Peyer's patch (tissue), 4 donors: ENCODE data around the gene ABCA6. TPM values are rescaled to one million over a fixed set of nuclear protein-coding genes. Genes with fewer than 3 reads are reported as not detected.

ENCODE experiments used
- DNase-seq, 3 donors: peaks; one replicate each; pipeline ENCODE4 v3.0.0-alpha.2; 2017 to 2019
- H3K27ac ChIP-seq, 4 donors: fragments of 200-600 bp; sonication (generic); one replicate each; pipeline ENCODE4 v1.5.1; 2016 to 2019
- H3K27me3 ChIP-seq, 2 donors: fragments of 200-600 bp; sonication (generic); one replicate each; pipeline ENCODE4 v1.5.1; 2019
- H3K36me3 ChIP-seq, 3 donors: fragments of 200-600 bp; sonication (generic); one replicate each; pipeline ENCODE4 v1.5.1; 2016 to 2019
- H3K4me1 ChIP-seq, 4 donors: fragments of 200-600 bp; sonication (generic); one replicate each; pipeline ENCODE4 v1.5.1; 2016 to 2019
- H3K4me3 ChIP-seq, 4 donors: fragments of 200-600 bp; sonication (generic); 1 replicate in 3 of 4; 2 replicates in 1 of 4; pipeline ENCODE4 v1.5.1; 2016 to 2019; ENCODE audit warnings: mild to moderate bottlenecking in 1 of 4
- H3K9me3 ChIP-seq, 4 donors: fragments of 200-600 bp; sonication (generic); one replicate each; pipeline ENCODE4 v1.5.1; 2016 to 2019; ENCODE audit warnings: mild to moderate bottlenecking in 1 of 4
- CTCF ChIP-seq, 6 experiments: fragments of 450-650 bp in 4 of 6; fragments of 200-600 bp in 2 of 6; sonication (generic) in 1 of 6; IDR thresholded peaks; one replicate each; pipeline ENCODE4 v1.5.1; 2017 to 2019; ENCODE audit warnings: antibody characterized with exemption in 6 of 6, mild to moderate bottlenecking in 3 of 6, moderate library complexity in 1 of 6
- POLR2A ChIP-seq, 2 donors: fragments of 450-650 bp; IDR thresholded peaks; one replicate each; pipeline ENCODE4 v1.5.1; 2017; ENCODE audit warnings: antibody characterized with exemption in 2 of 2, mild to moderate bottlenecking in 2 of 2, moderate library complexity in 2 of 2
- total RNA-seq, 4 donors: library from RNA; depleted of rRNA; stranded (reverse); fragments of >200 nt; gene quantifications; one replicate each; pipeline ENCODE4 v1.1.0, GENCODE V29; 2016

Gene ABCA6
- total RNA-seq, 4 donors from 2014 or later, result 23.8 to 59.4 (median 41.1) TPM

GRCh38 chr17:69064001-69064400 is 77.7 kb downstream of the ABCA6 start:
- Histone ChIP-seq H3K4me3 (no peak overlapping the region), H3K27me3 (no peaks in the 10 kb centered on the region), H3K36me3 (no peaks in the 10 kb centered on the region), H3K4me1 (no peaks in the 10 kb centered on the region), H3K9me3 (no peaks in the 10 kb centered on the region), H3K27ac (no peak overlapping the region)
- no peak for DNase-seq
- TF ChIP-seq POLR2A (IDR thresholded peaks at IDR 0.05) (no peak), CTCF (IDR thresholded peaks at IDR 0.05) (no peak)

- no peak overlapping the region for H3K27ac ChIP-seq
- no peak for DNase-seq
- TF ChIP-seq CTCF (IDR thresholded peaks at IDR 0.05) (no peak), POLR2A (IDR thresholded peaks at IDR 0.05) (no peak)
Observed at GRCh38 chr17:69062860-69063581, 78.7 kb downstream of the ABCA6 start.

GRCh38 chr17:69061721-69062556 is 79.8 kb downstream of the ABCA6 start:
- Histone ChIP-seq H3K4me1 (no peaks in the 10 kb centered on the region), H3K27me3 (no peaks in the 10 kb centered on the region), H3K9me3 (no peaks in the 10 kb centered on the region), H3K36me3 (no peaks in the 10 kb centered on the region), H3K4me3 (no peak overlapping the region), H3K27ac (no peak overlapping the region)
- TF ChIP-seq CTCF (IDR thresholded peaks at IDR 0.05) (no peak), POLR2A (IDR thresholded peaks at IDR 0.05) (no peak)
- DNase-seq, result no peak

More at GRCh38 chr17:69062860-69063581, 78.7 kb downstream of the ABCA6 start:
- Histone ChIP-seq H3K9me3 (no peaks in the 10 kb centered on the region), H3K4me3 (no peak overlapping the region), H3K4me1 (no peaks in the 10 kb centered on the region), H3K27me3 (no peaks in the 10 kb centered on the region), H3K36me3 (no peaks in the 10 kb centered on the region)

- no peaks in the 10 kb centered on the region for H3K4me1 ChIP-seq
- no peaks in the 10 kb centered on the region for H3K36me3 ChIP-seq
- no peaks in the 10 kb centered on the region for H3K27me3 ChIP-seq
- no peak for DNase-seq
- peak within 1 kb of the TSS in 1 of 4 donors; percentile 38 for H3K27ac ChIP-seq
- no peaks in the 10 kb centered on the region for H3K9me3 ChIP-seq
- TF ChIP-seq CTCF (IDR thresholded peaks at IDR 0.05) (no peak), POLR2A (IDR thresholded peaks at IDR 0.05) (no peak)
- no peak within 1 kb of the TSS for H3K4me3 ChIP-seq
Observed at GRCh38 chr17:69060822-69061221, 80.9 kb downstream of the ABCA6 start, which contains the start of gene ABCA9. Gene ABCA9, minus strand, starts transcription at chr17:69060927. Its CDS starts 9,801 bp downstream, at chr17:69051126.

- no peak for DNase-seq
- no peaks in the 10 kb centered on the region for H3K9me3 ChIP-seq
- H3K4me1 ChIP-seq, result no peaks in the 10 kb centered on the region
- no peak overlapping the region for H3K27ac ChIP-seq
- no peaks in the 10 kb centered on the region for H3K36me3 ChIP-seq
- H3K27me3 ChIP-seq, result no peaks in the 10 kb centered on the region
- TF ChIP-seq CTCF (IDR thresholded peaks at IDR 0.05) (no peak), POLR2A (IDR thresholded peaks at IDR 0.05) (no peak)
- no peak overlapping the region for H3K4me3 ChIP-seq
Observed at GRCh38 chr17:69059458-69060175, 82.1 kb downstream of the ABCA6 start.
